ENCODE results near the gene BANF2.

DNA sequence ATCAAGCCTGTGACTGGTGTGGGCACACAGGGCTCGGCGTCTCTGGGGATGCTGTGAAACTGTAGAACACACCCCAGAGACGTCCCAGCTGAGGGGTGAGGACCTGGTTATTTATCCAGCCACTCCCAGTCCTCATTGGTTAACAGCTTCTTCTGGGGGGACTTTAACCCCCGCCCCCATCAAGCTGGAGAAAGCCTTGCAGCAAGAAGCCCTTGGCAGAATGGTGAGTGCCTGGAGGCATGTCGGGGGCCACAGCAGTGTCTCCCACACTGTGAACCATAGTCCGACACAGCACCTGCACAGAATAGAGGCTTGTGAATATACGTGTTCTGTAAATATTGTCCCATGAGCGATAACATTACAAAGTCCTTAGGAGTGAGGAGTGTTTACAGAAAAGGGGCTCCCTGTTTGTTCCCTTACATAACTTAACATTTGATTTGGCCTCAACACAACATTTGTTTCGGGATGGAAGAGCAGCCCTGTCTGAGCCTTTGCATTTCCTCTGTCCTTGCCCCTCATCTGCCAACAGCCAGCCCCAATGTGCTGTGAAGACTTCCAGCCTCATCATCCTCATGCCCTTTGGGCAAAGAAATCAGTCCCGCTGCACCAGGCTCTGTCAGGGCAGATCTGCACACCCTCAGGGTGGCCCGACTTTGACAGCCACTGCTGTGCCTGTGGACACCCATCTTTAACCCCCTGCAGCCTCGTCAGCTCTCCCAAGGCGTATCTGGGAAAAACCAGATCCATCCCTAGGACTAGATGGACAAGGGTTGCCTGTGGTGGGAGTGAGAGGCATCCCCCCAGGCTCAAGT lies 15.5 kb upstream of the BANF2 start:
- no peak for TF ChIP-seq TAF1 (IDR thresholded peaks at IDR 0.05; ENCODE audit: low read depth, low read length)
- TF ChIP-seq, protein P1, sequence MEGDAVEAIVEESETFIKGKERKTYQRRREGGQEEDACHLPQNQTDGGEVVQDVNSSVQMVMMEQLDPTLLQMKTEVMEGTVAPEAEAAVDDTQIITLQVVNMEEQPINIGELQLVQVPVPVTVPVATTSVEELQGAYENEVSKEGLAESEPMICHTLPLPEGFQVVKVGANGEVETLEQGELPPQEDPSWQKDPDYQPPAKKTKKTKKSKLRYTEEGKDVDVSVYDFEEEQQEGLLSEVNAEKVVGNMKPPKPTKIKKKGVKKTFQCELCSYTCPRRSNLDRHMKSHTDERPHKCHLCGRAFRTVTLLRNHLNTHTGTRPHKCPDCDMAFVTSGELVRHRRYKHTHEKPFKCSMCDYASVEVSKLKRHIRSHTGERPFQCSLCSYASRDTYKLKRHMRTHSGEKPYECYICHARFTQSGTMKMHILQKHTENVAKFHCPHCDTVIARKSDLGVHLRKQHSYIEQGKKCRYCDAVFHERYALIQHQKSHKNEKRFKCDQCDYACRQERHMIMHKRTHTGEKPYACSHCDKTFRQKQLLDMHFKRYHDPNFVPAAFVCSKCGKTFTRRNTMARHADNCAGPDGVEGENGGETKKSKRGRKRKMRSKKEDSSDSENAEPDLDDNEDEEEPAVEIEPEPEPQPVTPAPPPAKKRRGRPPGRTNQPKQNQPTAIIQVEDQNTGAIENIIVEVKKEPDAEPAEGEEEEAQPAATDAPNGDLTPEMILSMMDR (IDR thresholded peaks at IDR 0.05; ENCODE audit: control extremely low read depth in 1 of 3, insufficient read depth in 1 of 3, low read depth in 1 of 3, low read length in 3 of 3): no peak
- TF ChIP-seq SP2 (IDR thresholded peaks at IDR 0.05; ENCODE audit: low read length): no peak
- no peak for TF ChIP-seq POLR2A (IDR thresholded peaks at IDR 0.05; ENCODE audit: control extremely low read depth in 1 of 2, low read depth in 2 of 2, low read length in 2 of 2)
- TF ChIP-seq POLR2AphosphoS5 (IDR thresholded peaks at IDR 0.05; ENCODE audit: low read depth, low read length): no peak
- TF ChIP-seq EZH2 (IDR thresholded peaks at IDR 0.05; ENCODE audit: low read depth, low read length, severe bottlenecking): no peak
